ENCODE data around the gene GNS.

GNS gene

DNA sequence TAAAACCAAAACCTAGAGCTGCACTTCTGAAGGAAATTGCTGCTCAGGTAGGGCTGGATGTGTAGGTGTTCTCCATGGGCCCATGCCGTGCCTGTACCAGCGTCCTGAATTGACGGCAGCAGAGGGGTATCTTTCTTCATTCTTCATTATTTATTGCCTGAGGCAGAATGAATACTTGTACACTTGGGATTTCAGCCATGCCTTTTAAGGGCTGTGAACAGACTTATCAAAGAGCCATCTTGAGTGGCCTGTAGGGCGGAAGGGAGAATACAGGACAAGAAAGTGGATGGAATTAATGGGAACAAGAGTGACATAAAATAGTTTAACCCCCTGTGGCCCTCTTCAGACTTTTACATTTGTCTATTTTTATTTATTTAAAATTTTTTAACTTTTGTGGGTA is 87.5 kb downstream of the GNS start:
- no peak for DNase-seq

DNA sequence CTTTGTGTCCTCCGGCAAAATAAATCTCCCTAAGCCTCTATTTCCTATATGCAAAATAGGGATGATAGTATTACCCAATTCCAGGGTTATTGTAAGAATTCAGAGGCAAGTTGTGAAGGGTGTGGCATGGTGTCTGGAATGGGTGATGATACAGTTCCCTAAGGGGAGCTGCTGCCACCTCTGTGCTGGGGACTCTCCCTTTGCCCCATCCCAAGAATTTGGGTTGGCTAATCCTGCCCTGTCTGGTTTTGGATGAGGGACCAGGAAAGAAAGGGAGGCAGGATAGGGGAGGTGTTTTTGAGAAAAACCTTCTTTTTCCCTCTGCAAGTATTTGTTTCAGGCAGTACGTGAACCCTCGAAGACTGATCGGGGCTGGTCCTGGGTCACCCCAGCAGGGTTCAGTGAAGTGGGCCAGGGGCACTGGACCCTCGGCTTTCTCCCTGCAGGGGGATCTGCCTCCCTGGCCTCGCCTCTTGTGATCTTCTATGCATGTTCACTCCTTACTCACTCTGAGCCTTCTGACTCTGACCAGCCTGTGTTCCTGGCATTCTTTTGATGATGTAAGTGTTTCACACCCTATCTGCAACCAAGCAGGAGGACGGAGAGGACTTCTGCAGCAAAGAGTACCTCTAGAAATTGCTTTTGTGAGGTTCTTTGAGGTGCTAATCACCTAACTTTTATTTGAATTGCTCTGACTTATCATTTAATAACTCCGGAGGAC is 88.1 kb downstream of the GNS start:
- DNase-seq, result no peak

DNA sequence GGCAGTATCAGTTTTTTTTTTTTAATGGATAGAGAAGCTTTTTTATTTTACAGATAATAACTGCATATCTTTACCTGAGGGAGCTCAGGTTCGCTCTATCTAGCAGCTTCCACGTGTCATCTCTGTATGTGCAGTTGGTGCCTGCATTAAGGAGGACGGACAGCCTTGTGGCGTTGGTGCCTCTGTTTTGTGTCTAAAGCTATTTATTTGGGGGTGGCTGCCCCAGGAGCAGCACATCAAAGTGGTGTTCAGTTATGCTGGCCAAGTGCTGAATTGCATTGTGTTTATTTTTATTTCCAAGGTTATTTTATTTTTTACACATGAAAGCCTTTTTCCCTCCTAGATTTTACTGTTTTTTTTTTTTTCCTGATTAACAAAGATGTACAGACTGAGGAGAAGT is 89.2 kb downstream of the GNS start:
- DNase-seq, result no peak

DNA sequence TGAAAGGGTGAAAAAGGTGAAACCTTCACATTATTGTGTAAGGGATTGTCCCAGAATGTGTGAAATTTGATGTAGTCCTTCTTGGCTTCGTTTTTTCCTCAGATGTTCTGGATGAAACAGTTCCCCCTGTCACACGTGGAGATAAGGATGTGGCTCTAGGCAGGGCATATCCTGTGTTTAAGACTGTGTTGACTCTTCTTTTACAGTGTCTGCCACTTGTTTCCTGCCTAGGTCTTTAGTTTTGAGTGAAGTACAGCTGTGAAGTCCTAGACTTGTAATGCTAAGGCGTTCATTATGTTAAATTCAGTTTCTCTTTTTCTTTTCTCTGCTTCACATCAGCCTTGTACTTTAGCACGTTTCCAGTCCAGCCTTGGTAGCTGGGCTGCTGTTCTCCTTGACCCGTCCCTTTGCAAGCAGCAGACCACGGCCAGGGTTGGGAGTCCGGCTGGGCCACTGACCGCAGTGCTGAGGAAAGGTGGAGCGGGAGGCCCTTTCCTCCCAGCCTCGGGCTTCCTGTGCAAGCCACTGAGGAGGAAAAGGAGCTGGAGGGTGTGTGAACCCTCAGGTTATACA is 89.8 kb downstream of the GNS start:
- DNase-seq, result peak in 1 of 2 experiments; percentile 25

DNA sequence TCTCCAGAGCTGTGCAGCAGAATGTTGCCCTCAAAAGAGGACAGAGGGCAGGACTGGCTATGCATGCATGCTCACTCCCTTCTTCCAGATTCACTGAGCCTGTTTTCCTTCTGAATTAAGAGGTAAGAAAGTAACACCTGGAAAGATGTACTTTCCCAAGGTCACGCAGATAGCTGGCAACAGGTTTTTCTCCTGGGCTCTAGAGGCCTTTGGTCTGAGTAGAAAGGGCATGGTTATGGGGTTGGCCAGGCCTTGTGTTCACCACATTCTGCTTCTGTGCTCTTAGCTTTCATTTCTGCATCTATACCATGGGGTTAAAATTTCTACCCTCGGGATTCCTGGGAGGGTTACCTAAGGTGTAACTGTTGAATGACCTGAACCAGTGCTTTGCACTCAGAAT is 91.4 kb downstream of the GNS start:
- no peak for DNase-seq

DNA sequence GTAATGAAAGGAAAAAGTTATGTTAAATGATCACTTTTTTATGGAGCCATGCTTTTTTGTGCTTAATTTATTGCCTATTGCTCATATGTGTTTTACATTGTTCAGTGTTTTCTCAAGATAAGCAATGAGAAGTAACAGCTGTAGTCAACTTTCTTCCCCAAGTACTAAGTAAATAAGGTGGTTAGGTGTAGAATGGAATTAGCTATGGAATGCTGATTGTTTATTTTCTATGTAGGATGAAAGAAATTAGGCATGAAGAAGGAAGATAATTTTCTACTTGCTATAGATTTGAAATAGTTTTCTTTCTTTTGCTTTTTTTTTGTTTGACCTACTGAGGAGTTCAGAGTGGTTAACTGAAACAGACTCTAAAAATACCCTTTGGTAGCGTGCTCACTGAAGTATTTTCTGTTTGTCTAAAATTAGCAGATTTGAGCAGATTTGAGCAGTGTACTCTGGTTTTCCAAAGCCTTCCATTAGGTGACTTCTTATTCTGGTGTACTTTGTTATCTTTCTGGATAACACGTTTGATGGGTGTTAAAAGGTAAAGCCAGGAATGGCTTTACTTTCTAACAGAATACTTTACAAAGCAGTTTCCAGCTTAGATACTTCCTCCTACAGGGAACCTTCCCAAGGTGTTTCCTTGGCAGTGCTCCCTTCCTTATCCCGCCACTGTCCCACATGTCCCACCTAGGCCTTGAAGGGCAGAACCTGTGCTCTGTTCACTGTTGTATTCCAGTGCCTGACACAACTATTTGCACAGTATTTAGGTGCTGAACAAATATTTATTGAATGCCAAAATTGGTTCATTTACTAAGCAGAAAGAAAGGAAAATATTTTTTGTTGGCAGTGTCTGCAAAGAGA is 92.9 kb downstream of the GNS start:
- peak in 1 of 2 experiments; percentile 32 for DNase-seq

DNA sequence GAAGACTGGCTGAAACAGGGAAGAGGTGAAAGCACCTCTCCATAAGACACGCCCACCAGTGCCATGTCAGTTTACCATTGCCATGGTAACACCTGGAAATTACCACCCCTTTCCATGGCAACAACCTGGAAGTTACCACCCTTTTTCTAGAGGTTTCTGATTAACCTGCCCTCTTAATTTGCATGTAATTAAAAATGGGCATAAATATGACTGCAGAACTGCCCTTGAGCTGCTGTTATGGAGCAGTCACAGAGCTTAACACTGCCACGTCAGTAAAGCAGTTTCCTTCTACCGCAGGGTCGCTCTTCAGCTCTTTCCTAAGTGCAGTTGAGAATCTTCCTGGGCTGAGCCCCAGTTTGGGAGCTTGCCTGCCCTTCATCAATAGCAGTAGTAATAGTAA is 93.7 kb downstream of the GNS start:
- no peak for DNase-seq

All from NCI-H2081 (cell line).